HG03196 (cell line): ENCODE data around the gene STRBP.

Source experiments
- ATAC-seq: cut with Tn5 transposase; IDR thresholded peaks from one replicate; pipeline ENCODE4 v1.9.1; 2021; ENCODE audit not compliant: unreplicated experiment

The STRBP gene

GRCh38 chr9:123105490-123105889 lies 162.9 kb downstream of the STRBP start:
- no peak for ATAC-seq

- ATAC-seq, result no peak
Observed at GRCh38 chr9:123104807-123105206, 163.6 kb downstream of the STRBP start.

GRCh38 chr9:123102375-123103113 lies 165.8 kb downstream of the STRBP start:
- no peak for ATAC-seq

DNA sequence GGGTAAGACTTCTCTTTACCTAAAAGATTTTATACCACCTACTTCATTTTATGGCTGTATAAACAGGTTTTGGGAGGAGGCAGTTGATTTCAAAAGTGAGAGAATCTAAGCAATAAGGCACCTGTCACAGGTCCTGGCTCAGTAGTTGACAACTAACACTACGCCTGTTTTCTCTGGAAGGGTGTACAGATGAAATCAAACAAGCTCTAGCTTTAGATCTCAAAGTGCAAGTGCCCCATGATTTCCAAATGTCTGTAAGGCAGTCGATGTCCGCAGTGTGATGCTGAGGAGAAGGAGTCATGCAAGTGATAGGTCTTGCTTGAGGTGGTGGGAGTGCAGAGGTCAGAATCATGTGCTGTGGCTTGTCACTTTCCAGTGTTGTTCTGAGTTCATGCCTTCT lies 168.8 kb downstream of the STRBP start:
- no peak for ATAC-seq

DNA sequence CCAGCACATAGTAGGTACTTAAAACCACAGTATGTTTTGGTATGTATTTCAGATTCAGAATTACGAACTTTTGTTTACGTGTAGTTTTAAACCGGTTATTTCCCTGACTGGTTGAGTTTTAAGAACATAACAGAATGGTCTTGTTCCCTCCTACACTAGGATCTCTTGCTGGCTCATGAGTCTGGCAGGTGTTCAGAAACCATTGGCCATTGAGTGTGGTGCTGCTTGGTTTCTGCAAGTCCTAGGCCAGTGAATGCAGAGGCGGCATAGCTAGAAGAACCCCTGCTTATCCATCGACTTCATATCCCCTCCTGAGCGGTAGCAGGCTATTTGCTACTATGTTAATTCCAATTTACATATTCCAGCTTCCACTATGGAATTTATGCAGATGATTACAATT lies 169.3 kb downstream of the STRBP start:
- ATAC-seq, result no peak

DNA sequence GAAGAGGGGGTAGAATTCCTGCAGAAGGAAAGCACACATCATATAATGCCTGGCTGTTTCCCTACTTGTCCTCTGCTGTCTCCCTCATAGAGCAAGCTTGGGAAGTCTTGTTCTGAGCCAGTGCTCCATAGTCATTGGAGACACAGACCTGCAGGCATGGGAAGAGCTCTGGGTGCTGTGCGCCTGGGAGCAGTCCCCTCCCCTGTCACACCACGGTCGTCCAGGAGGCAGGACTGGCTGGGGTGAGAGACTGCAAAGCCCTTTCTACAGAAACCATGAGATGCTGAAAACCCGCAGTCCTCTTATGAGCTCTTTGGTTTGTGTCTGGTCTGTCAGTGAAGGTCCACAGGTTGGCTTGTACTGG lies 170.3 kb downstream of the STRBP start:
- no peak for ATAC-seq

DNA sequence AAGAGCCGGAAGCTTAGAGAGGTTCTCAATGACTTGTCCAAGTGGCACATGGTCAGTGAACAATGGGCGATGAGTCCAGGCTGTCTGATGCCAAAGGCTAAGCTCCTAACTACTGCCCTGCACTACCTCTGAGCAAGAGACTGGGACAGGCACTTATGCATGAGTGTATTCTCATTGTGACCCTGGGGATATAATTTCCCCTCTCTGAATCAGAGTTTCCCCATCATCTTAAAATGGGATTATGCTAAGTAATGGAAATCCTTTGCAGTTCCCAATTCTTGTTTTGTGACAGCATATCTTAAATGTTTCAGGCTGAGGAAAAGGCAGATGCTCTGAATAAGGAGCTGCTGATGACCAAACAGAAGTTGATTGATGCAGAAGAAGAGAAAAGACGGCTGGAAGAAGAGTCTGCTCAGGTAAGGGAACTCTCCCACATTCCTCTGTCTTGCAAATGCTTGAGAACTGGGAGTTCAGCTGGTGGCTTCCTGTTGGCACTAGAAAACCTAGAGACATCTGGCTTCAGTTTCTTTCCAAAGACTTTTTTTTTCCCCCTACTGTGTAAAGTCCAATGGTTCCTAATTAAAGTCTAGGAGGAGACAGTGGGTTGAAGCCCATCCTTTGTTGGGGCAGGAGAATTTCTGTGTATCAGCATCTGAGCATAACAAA lies 170.8 kb downstream of the STRBP start:
- ATAC-seq, result no peak

GRCh38 chr9:123096987-123097386 lies 171.4 kb downstream of the STRBP start:
- ATAC-seq, result no peak

DNA sequence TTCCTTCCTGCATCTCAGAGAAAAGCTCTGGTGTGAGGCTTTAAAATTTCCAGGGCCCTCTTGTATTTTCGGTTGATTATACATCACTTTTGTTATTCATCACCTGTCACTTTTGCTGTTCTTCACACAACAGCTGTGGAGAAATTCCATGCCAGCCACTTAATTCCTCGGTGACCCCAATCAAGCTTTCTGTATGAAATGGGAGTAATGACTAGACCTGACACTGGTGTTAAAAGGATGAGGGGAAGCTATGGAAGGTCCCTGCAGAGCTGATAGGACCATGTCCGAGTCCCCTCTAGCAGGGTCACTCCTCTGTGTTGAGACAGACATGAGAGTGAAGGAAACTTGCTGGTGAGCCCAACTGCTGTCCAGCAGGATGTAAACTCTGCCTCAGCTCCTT lies 175.2 kb downstream of the STRBP start:
- no peak for ATAC-seq

- no peak for ATAC-seq
Observed at GRCh38 chr9:123091459-123091858, 176.9 kb downstream of the STRBP start.

GRCh38 chr9:123090956-123091355 lies 177.4 kb downstream of the STRBP start:
- no peak for ATAC-seq

- ATAC-seq, result no peak
Observed at GRCh38 chr9:123090198-123090896, 178.0 kb downstream of the STRBP start.

GRCh38 chr9:123089790-123090189 lies 178.6 kb downstream of the STRBP start:
- no peak for ATAC-seq

DNA sequence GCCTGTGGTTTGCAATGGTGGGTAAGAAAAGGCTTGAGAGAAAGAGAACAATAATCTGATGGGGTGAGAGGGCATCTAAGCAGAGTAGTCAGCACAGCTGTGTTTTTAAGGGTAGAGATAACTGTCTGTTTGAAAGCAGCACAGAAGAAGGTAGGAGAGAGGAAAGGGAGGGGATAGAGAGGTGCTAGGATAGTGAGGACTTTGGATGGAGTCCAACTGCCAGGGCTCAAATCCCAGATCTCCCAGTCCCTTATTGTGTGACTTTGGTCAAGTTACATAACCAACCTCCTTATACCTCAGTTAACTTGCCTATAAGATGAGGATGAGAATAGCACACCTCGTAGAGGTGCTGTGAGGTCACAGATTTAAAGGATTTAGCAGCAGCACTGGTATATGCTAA lies 179.3 kb downstream of the STRBP start:
- ATAC-seq, result no peak

DNA sequence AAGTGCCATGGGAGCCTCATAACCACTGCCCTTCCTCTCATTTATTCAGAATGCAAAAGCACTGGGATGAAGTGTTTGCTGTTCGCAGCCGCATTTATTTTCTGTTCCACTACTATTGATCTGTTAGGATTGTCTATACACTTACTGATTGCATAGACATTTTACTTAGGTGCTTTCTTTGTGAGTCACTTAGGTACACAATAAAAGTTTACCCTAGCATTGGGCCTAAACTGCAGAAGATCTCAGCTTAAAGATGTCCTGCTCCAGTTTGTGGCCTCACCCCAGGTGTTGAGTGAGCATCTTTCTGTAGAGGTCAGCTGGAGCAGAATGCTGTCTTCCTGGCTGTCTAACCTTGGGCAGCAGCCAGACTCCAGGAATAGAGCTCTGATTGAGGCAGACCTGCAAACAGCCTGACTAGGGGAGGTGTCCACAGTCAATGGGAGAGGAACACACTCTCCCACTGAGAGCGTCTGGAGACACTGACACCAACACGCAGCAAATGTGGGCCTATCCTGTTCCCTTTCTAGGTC lies 181.0 kb downstream of the STRBP start:
- no peak for ATAC-seq

GRCh38 chr9:123085916-123086315 lies 182.5 kb downstream of the STRBP start:
- no peak for ATAC-seq

DNA sequence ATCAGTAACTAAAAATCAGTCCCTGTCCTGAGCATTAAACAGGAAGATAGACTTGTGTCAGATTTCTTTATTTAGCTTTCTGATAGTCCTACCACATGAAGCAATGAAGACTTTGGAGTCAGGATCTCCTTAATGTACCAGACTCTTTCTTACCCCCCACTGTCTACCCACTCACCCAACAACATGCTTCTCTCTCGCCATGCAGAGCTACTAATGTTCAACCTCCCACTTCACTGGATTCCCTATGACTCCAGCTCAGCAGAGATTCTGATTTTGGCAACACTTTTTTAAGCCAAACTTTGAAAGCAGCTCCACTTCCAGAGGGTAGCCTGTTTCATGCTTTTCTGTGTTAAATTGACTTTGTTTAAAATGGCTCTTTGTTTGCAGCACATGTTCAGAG lies 184.1 kb downstream of the STRBP start:
- ATAC-seq, result no peak

DNA sequence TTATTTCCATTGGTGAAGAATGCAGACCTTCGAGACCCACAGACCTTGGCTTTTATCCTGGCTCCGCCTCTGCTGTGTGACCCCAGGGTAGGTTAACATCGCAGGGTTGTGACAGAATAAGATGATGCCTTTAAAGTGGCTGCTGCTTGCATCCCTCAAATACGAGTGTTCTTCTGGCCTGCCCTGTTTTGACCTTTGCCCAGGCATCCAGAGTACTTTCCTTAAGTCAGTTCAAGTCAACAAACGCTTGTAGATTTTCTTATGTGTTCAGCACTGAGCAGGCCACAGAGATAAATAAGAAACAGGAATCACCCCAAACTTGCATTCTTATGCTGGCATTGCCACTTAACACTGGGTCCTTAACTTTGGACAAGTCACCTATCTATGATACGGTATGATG lies 184.7 kb downstream of the STRBP start:
- ATAC-seq, result no peak

DNA sequence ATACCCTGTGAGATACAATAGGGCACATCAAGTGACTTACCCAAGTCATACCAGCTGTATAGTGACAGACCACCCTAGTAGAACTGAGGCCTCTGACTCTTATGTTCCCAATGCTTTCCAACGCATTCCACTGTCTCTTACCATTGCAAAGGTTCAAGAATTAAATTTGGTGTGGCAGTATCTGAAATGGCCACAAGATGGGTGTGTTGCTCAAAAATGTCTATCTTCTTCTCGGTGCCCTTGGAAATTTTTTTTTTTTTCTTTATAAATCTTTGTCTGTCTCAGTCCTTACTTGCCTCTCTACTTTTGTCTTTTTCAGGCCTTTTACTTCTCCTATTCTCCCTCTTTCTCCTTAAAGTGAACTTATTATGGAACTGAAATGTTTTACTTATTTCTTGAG lies 186.6 kb downstream of the STRBP start:
- ATAC-seq, result no peak

DNA sequence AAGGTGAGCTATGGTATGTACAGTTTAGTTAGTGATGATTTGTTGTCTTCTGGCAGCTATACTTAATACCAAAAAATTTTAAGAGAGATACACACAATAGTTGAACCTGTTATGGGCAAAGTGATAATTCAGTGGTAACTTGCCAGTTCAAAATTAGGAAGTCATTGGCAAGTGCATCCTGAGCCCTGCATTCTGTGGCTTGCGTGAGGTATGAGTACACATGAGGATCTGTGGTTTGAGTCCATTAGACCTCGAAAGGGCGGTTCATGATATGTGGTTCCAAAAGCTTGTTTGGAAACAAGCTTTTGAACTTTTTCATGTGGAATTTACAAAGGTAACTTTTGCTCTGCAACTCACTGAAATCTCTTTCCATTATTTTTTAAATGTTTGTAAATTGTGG lies 187.9 kb downstream of the STRBP start:
- ATAC-seq, result no peak

DNA sequence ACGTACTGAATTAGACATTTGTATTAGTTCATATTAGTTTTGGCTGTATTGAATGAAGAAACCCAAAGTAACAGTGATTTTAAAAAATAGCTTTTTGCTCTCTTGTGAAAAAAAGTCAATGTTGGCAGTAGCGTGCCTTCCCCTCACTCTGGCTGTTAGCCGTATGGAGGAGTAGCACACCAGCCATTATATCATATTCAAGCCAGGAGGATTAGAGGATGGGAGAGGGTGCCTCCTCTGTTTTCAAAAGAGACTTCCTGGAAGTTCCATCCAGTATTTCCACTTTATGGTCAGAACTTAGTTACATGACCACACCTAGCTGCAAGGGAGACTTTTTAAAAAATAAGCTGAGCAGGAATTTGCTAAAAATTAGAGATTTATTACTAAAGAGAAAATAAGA lies 193.8 kb downstream of the STRBP start:
- no peak for ATAC-seq

GRCh38 chr9:123073991-123074422 lies 194.4 kb downstream of the STRBP start:
- no peak for ATAC-seq
